Psoas muscle (tissue), 8 donors: Measurements from ENCODE around the gene ADRM1. TPM values are rescaled to one million over a fixed set of nuclear protein-coding genes. Genes with fewer than 3 reads are reported as not detected.

Experiments used
- ATAC-seq, 4 donors: fragments of 200-7000 bp; cut with Tn5 transposase; one replicate each; pipeline ENCODE4 v1.9.1; 2020; ENCODE audit warnings: moderate library complexity in 3 of 4, mild to moderate bottlenecking in 2 of 4
- DNase-seq, 2 donors: peaks; one replicate each; pipeline ENCODE4 v3.0.0-alpha.2; 2020
- H3K27ac ChIP-seq: fragments of 200-600 bp; one replicate; pipeline ENCODE4 v1.8.0; 2022
- H3K27me3 ChIP-seq, 3 donors: fragments of 200-600 bp in 1 of 3; one replicate each; pipeline versions ENCODE4 v1.6.1 to v1.8.0; 2013 to 2022; ENCODE audit warnings: low read length in 2 of 3, mild to moderate bottlenecking in 2 of 3, moderate library complexity in 1 of 3; ENCODE audit not compliant: insufficient read depth in 3 of 3
- H3K36me3 ChIP-seq, 2 donors: fragments of 200-600 bp in 1 of 2; one replicate each; pipeline versions ENCODE4 v1.6.1 to v1.8.0; 2013 to 2022; ENCODE audit warnings: low read depth in 1 of 2, mild to moderate bottlenecking in 1 of 2, moderate library complexity in 1 of 2; ENCODE audit not compliant: insufficient read depth in 1 of 2
- H3K4me1 ChIP-seq: fragments of 200-600 bp; one replicate; pipeline ENCODE4 v1.8.0; 2022
- H3K4me3 ChIP-seq: fragments of 200-600 bp; one replicate; pipeline ENCODE4 v1.8.0; 2022; ENCODE audit warnings: mild to moderate bottlenecking
- H3K9me3 ChIP-seq: fragments of 200-600 bp; one replicate; pipeline ENCODE4 v1.8.0; 2022
- CTCF ChIP-seq: fragments of 200-600 bp; IDR thresholded peaks from one replicate; pipeline ENCODE4 v1.8.0; 2022; ENCODE audit warnings: antibody characterized with exemption
- WGBS, 3 donors: extraction: QIAGEN DNeasy Blood & Tissue Kit; methylation state at CpG; one replicate each; pipeline versions ENCODE4 v1.1.6 to v1.1.7; 2013; 5-methylcytosine and 5-hydroxymethylcytosine counted together
- intact Hi-C, 2 donors: fragments of 100-400 bp; cut with DNase I; formaldehyde crosslinking; loops; one replicate each; pipeline versions ENCODE4 v1.11.0 to v1.14.2; 2022
- long read RNA-seq, 2 donors: library from polyadenylated mRNA; unstranded; transcript quantifications; one replicate each; pipeline ENCODE4 v2.0.0, GENCODE V29; 2021
- polyA plus RNA-seq, 3 donors: library from polyadenylated mRNA; stranded (reverse); fragments of 200-250 nt; gene quantifications; one replicate each; pipeline ENCODE4 v1.2.3, GENCODE V29; 2013
- total RNA-seq, 4 donors: library from RNA; stranded (reverse); fragmentation: NEBNext Ultra II Directional in 2 of 4; extraction: Animal tissue kit (Norgen Biotek cat#: 25700) in 2 of 4; gene quantifications; one replicate each; pipeline versions ENCODE4 v1.2.1 to v1.2.4, GENCODE V29; 2021 to 2023
- donor health status: healthy with polysubstance abuse.
- donor health status: DM: no; HTN: no; CAD: no; lungs with moderate emphysema.
- donor health status: Bipolar disorder and iron deficiency.
- donor health status: healthy.
- donor health status: DM: yes; HTN: yes; CAD: no.
- donor health status: DM: no; HTN: no; CAD: no.
- donor health status: DM: no; HTN: no; CAD: no.
- donor health status: DM: yes; HTN: yes; CAD: no.

Gene ADRM1
- total RNA-seq (100 to 1,000 TPM; 142 to 280 (median 238) TPM), polyA plus RNA-seq (100 to 1,000 TPM; 355 to 603 (median 460) TPM)
- long read RNA-seq, donor 1, transcript ADRM1-201 (10 exons, 1,478 nt) = major isoform, 264 of 378 reads
- long read RNA-seq, donor 1, partial matches to known transcripts = 64 of 378 reads
- long read RNA-seq, donor 1, other reads (novel, unspliced or antisense) = 47 of 378 reads
- long read RNA-seq, donor 2, transcript ADRM1-201 (10 exons, 1,478 nt) = major isoform, 717 of 918 reads
- long read RNA-seq, donor 2, transcript ADRM1-204 (11 exons, 1,530 nt) = minor isoform, 6 of 918 reads
- long read RNA-seq, donor 2, transcript ADRM1-205 (9 exons, 1,361 nt) = minor isoform, 11 of 918 reads
- long read RNA-seq, donor 2, partial matches to known transcripts = 150 of 918 reads
- long read RNA-seq, donor 2, other reads (novel, unspliced or antisense) = 34 of 918 reads

- peak; percentile 97 to 98 for DNase-seq
- Histone ChIP-seq H3K27ac (peak within 1 kb of the TSS; percentile 99), H3K9me3 (no peaks in the 10 kb centered on the region), H3K36me3 (peaks cover 3 to 48% of the 10 kb centered on the region in 2 donors), H3K4me3 (peak within 1 kb of the TSS; percentile 84), H3K27me3 (no peaks in the 10 kb centered on the region), H3K4me1 (peaks cover 28% of the 10 kb centered on the region)
- 0 to 1% (median 1%) methylated on average over 59 to 81 of the region's 81 CpGs for WGBS, 3 donors
- peak; percentile 84 to 87 (median 85) for ATAC-seq
- intact Hi-C loops = loop anchor here in 1 of 2 donors (1.0 to 10.0 kb wide), 3 partner anchors 50 to 192 kb away; no protein-coding TSS in a partner anchor
- TF ChIP-seq CTCF = peak; percentile 95
Measured at GRCh38 chr20:62302341-62303061, at the start of gene ADRM1. Gene ADRM1 (plus strand): TSS chr20:62302997. CDS start chr20:62303569, 572 bp downstream.

- Histone ChIP-seq H3K36me3 (peaks cover 0 to 22% of the 10 kb centered on the region in 2 donors), H3K27me3 (no peaks in the 10 kb centered on the region), H3K9me3 (no peaks in the 10 kb centered on the region), H3K27ac (no peak overlapping the region), H3K4me3 (no peak overlapping the region), H3K4me1 (peaks cover 24% of the 10 kb centered on the region)
- 84 to 90% (median 86%) methylated on average over 6 of the region's 6 CpGs for WGBS, 3 donors
- DNase-seq = no peak
- intact Hi-C loops = no loop called here
- TF ChIP-seq CTCF = no peak
- no peak for ATAC-seq
Measured at GRCh38 chr20:62253398-62253797, 49.4 kb upstream of the ADRM1 start.

GRCh38 chr20:62254021-62254724, 48.6 kb upstream of the ADRM1 start:
- ATAC-seq (no peak), DNase-seq (no peak)
- Histone ChIP-seq H3K9me3 (no peaks in the 10 kb centered on the region), H3K4me1 (peaks cover 27% of the 10 kb centered on the region), H3K36me3 (peaks cover 0 to 24% of the 10 kb centered on the region in 2 donors), H3K27ac (no peak overlapping the region), H3K4me3 (no peak overlapping the region), H3K27me3 (no peaks in the 10 kb centered on the region)
- TF ChIP-seq CTCF = no peak
- WGBS, 3 donors = 71 to 74% (median 73%) methylated on average over 24 of the region's 24 CpGs
- intact Hi-C loops = no loop called here

- peaks cover 0 to 37% of the 10 kb centered on the region in 2 donors for H3K36me3 ChIP-seq
Measured at GRCh38 chr20:62255976-62256375, 46.8 kb upstream of the ADRM1 start.

More at GRCh38 chr20:62255976-62256375, 46.8 kb upstream of the ADRM1 start:
- Histone ChIP-seq H3K27me3 (no peaks in the 10 kb centered on the region), H3K9me3 (no peaks in the 10 kb centered on the region), H3K27ac (no peak overlapping the region), H3K4me3 (no peak overlapping the region), H3K4me1 (peaks cover 29% of the 10 kb centered on the region)
- intact Hi-C loops = no loop called here
- ATAC-seq (no peak), DNase-seq (no peak)
- no peak for TF ChIP-seq CTCF
- WGBS, 3 donors = 91 to 92% (median 92%) methylated on average over 10 of the region's 10 CpGs
